Testis (tissue), 2 donors: ENCODE results near the gene METTL4.

Experiments used
- POLR2A ChIP-seq: fragments of 450-650 bp; IDR thresholded peaks from one replicate; pipeline ENCODE4 v1.6.1; 2017; ENCODE audit warnings: antibody characterized with exemption, mild to moderate bottlenecking, moderate library complexity
- TF ChIP-seq, protein P1 (sequence below), 3 experiments: fragments of 450-650 bp in 2 of 3; fragments of 200-600 bp in 1 of 3; sonication (generic) in 1 of 3; IDR thresholded peaks; one replicate each; pipeline ENCODE4 v1.5.1; 2016 to 2019; ENCODE audit warnings: antibody characterized with exemption in 3 of 3, mild to moderate bottlenecking in 2 of 3, moderate library complexity in 1 of 3

- TF ChIP-seq, protein P1, sequence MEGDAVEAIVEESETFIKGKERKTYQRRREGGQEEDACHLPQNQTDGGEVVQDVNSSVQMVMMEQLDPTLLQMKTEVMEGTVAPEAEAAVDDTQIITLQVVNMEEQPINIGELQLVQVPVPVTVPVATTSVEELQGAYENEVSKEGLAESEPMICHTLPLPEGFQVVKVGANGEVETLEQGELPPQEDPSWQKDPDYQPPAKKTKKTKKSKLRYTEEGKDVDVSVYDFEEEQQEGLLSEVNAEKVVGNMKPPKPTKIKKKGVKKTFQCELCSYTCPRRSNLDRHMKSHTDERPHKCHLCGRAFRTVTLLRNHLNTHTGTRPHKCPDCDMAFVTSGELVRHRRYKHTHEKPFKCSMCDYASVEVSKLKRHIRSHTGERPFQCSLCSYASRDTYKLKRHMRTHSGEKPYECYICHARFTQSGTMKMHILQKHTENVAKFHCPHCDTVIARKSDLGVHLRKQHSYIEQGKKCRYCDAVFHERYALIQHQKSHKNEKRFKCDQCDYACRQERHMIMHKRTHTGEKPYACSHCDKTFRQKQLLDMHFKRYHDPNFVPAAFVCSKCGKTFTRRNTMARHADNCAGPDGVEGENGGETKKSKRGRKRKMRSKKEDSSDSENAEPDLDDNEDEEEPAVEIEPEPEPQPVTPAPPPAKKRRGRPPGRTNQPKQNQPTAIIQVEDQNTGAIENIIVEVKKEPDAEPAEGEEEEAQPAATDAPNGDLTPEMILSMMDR (IDR thresholded peaks at IDR 0.05): no peak
- no peak for TF ChIP-seq POLR2A
Measured at GRCh38 chr18:2508678-2509077, 62.6 kb downstream of the METTL4 start.
